HG03025 (cell line): Measurements from ENCODE around the gene BRSK2.

Experiments
- ATAC-seq: cut with Tn5 transposase; IDR thresholded peaks from one replicate; pipeline ENCODE4 v1.9.1; 2021; ENCODE audit warnings: mild to moderate bottlenecking, moderate library complexity; ENCODE audit not compliant: unreplicated experiment, low FRiP score

Gene BRSK2

GRCh38 chr11:1373536-1374214 lies 16.1 kb upstream of the BRSK2 start:
- ATAC-seq = no peak

- ATAC-seq = no peak
Measured at GRCh38 chr11:1375161-1375954, 14.4 kb upstream of the BRSK2 start.

DNA sequence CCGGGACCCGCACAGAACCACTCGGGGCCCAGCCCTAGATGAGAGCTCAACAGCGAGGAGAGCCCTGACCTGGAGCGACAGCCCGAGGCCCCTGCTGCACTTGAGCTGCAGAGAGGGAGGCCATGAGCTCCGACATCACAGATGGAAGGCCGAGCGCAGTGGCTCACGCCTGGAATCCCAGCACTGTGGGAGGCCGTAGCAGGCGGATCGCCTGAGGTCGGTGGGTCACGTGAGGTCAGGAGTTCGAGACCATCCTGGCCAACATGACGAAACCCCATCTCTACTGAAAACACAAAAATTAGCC lies 13.8 kb upstream of the BRSK2 start:
- no peak for ATAC-seq

DNA sequence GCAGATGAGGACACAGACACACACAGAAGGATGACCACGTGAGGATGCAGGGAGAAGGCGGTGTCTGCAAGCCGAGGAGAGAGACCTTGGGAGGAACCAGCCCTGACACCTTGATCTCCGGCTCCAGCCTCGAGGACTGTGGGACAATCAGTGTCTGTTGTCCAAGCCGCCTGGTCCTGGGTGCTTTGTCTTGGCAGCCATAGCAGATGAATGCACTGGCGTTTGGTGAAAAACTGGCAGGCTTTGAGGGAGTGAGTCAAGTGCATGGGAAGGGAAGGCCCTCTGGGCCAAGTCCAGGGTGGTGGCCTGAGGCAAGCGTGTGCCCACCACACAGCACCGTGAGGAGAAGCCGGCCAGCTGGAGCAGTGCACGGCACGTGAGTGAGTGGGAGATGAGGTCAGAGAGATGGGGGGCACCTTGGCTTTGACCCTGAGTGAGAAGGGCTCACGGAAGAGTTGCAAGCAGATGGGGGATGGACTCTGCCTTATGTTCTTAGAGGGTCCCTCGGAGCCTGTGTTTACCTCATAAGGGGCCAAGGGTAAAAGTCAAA lies 12.4 kb upstream of the BRSK2 start:
- no peak for ATAC-seq

GRCh38 chr11:1381793-1382425 lies 7.8 kb upstream of the BRSK2 start:
- no peak for ATAC-seq

- ATAC-seq = no peak
Measured at GRCh38 chr11:1382429-1382828, 7.3 kb upstream of the BRSK2 start.

- ATAC-seq = peak; percentile 58
Measured at GRCh38 chr11:1382831-1383607, 6.7 kb upstream of the BRSK2 start.

- no peak for ATAC-seq
Measured at GRCh38 chr11:1384199-1384970, 5.3 kb upstream of the BRSK2 start.

DNA sequence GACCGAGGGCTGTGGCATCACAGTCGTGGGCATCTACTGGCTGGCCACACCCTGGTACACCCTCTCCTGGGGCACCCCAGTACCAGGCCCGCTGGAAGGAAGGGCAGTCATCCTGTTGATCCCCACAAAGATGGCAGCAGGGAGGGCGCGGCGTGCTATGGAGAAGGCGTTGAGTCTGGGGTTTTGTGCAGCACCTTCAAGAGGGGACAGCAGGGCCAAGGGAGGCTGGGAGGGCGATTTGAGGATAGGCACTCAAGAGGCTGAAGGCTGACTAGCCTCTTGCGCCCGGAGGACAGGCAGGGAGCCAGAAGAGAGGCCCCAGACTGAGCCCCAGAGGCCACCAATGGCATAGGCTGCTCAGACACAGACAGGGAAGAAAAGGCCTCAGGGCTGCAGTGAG lies 2.2 kb upstream of the BRSK2 start:
- no peak for ATAC-seq

GRCh38 chr11:1387961-1388762 lies 1.6 kb upstream of the BRSK2 start:
- no peak for ATAC-seq

DNA sequence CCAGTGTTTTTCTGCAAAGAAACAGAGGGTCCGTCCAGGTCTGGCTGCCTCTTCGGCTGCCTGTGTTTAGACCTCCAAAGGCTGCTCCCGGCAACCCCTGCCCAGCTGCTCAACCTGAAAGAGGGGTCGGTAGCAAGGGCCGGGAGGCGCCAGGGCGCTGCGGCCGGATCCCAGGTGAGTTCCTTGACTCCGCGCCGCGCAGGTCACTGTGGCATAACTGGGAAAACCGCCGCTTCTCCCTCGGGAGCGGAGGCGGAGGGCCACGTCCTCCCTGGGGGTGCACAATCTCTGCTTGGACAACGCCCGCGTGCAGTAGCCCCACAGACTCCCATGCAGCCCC lies 1.0 kb upstream of the BRSK2 start:
- ATAC-seq = no peak

DNA sequence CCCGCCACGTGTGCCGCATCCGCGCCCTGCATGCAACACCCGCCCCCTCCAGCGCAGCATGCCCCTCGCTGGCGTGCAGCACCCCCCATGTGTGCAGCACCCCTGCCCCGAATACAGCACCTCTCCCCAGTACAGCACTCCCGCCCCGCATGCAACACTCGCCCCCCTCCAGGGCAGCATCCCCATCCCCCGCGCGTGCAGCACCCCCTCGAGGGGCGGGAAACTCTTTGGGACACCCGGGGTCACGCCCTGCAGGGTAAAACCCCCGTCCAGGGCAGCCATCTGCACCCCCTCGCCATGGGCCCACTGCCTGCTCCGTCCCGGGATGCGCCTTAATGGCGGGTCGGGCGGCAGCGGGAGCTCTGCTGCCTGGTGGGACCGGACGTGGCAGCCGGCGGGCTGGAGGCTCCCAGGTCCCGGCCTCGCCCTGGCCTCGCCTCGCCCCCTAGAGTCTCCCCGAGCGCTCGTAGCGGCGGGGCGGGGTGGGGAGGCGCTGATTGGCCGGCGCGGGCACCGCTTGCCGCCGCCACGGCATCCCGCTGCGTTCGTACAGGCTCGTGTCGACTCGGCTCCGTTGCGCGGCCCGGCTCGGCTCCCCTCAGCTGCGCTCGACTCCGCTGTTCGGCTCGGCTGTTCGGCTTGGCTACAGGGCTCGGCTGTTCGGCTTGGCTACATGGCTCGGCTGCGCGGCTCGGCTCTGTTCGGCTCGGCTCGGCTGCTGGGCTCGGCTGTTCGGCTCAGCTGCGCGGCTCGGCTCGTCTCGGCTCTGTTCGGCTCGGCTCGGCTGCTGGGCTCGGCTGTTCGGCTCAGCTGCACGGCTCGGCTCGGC lies 417 bp upstream of the BRSK2 start:
- peak; percentile 88 for ATAC-seq

- no peak for ATAC-seq
Measured at GRCh38 chr11:1390569-1391164, 933 bp downstream of the BRSK2 start.

DNA sequence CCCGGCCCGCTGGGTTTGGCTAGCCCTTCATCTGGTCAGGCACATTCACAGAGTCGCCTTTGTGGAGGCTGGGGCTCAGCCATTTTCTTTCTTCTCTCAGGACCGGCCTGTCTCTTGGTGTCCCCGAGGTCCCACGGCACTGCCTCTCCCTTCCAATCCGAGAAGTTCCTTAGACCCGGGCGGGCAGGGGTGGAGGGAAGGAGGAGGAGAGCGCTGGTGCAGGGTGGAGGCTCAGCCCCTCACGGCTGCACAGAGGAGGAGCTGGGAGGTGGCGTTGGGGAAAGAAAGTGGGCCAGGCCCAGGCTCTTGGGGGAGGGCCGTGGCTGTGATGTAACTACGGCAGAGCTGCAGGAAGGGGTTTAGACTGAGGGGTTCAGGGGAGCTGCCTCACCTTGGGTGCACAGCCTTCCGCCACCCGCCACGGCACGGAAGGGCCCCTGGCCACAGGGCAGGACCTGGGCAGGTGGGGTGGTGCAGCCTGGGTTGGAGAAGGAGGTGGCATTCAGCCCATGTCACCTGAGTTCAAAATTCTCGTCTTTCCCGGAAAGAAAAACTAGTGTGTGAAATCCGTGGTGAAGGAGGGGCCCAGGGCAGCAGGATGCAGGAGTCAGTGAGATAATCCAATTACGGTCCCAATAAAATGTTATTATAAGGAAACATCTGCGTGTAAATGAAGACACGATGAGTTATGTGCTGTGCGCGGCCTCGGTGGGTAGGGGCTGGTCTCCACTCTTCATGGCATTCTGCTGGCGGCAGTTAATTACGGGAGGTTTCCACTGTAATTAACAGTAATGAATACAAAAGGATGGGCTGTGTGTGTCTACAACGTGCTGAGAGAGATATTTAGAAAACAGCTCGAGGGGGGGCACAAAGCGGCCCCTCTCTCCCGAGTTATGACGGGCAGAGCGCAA lies 1.7 kb downstream of the BRSK2 start:
- no peak for ATAC-seq

GRCh38 chr11:1392111-1392510 lies 2.4 kb downstream of the BRSK2 start:
- ATAC-seq = no peak

DNA sequence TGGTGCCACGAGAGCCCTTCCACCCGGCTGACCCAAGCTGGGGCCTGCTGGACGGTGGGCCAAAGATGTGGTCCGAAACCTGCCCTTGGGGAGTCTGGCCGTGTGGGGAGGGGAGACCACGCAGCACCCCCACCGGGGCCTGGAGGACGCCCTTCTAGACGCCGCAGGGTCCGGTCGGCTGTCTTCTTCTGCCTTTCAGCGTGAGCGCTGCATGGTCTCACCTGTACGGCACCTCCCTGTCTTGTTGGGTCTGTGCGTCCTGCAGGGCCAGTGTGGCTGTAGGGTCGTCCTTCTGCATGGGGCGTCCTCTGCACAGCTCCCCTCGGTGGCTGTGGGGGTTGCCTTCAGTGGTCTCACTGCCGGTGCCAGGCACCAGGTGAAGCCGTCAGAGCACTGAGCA lies 2.8 kb downstream of the BRSK2 start:
- no peak for ATAC-seq

- ATAC-seq = no peak
Measured at GRCh38 chr11:1393038-1393710, 3.4 kb downstream of the BRSK2 start.
